Natural killer cell (primary cell): Measurements from ENCODE around the gene MYF5. TPM values are rescaled to one million over a fixed set of nuclear protein-coding genes. Genes with fewer than 3 reads are reported as not detected.

Source experiments
- ATAC-seq, 3 donors: fragments of 150-1000 bp in 2 of 3; fragments of 200-7000 bp in 1 of 3; cut with Tn5 transposase; 1 replicate in 1 of 3; 2 replicates in 2 of 3; pipeline ENCODE4 v1.10.0; 2021; ENCODE audit warnings: mild to moderate bottlenecking in 2 of 3, moderate library complexity in 2 of 3
- DNase-seq, 2 donors: peaks; one replicate each; pipeline versions ENCODE4 v3.0.0 to v3.0.0-alpha.2; 2013 to 2021; ENCODE audit warnings: mixed read lengths in 1 of 2
- H3K27ac ChIP-seq: one replicate; pipeline ENCODE4 v1.5.1; 2013; ENCODE audit warnings: mild to moderate bottlenecking, low read length
- H3K27me3 ChIP-seq: one replicate; pipeline ENCODE4 v1.6.1; 2013; ENCODE audit warnings: low read length; ENCODE audit not compliant: control insufficient read depth, insufficient read depth
- H3K36me3 ChIP-seq: one replicate; pipeline ENCODE4 v1.6.1; 2013; ENCODE audit warnings: low read length; ENCODE audit not compliant: control insufficient read depth, insufficient read depth
- H3K4me1 ChIP-seq: one replicate; pipeline ENCODE4 v1.6.1; 2013; ENCODE audit warnings: low read length; ENCODE audit not compliant: control insufficient read depth, insufficient read depth
- H3K4me3 ChIP-seq: one replicate; pipeline ENCODE4 v1.5.1; 2013; ENCODE audit warnings: low read length
- H3K9me3 ChIP-seq: one replicate; pipeline ENCODE4 v1.6.1; 2013; ENCODE audit warnings: low read length; ENCODE audit not compliant: control insufficient read depth, insufficient read depth
- H3K27ac Mint-ChIP-seq, 2 donors: one replicate each; pipeline ENCODE4 v1.8.0; 2022; ENCODE audit warnings: mild to moderate bottlenecking in 2 of 2, mixed read lengths in 2 of 2, moderate library complexity in 1 of 2
- H3K27me3 Mint-ChIP-seq, 2 donors: one replicate each; pipeline ENCODE4 v1.8.0; 2022; ENCODE audit warnings: low read depth in 2 of 2, mixed read lengths in 2 of 2
- H3K36me3 Mint-ChIP-seq: one replicate; pipeline ENCODE4 v1.8.0; 2022; ENCODE audit warnings: mixed read lengths
- H3K4me1 Mint-ChIP-seq, 2 donors: one replicate each; pipeline ENCODE4 v1.8.0; 2022; ENCODE audit warnings: mixed read lengths in 2 of 2
- H3K4me3 Mint-ChIP-seq: one replicate; pipeline ENCODE4 v1.8.0; 2022; ENCODE audit warnings: mild to moderate bottlenecking, moderate library complexity, mixed read lengths
- H3K9me3 Mint-ChIP-seq, 2 donors: one replicate each; pipeline ENCODE4 v1.8.0; 2022; ENCODE audit warnings: mixed read lengths in 2 of 2
- WGBS: methylation state at CpG from one replicate; pipeline ENCODE4 v1.1.7; 2013; ENCODE audit warnings: missing lambda C conversion rate; ENCODE audit not compliant: insufficient coverage; 5-methylcytosine and 5-hydroxymethylcytosine counted together
- intact Hi-C: fragments of 100-400 bp; cut with micrococcal nuclease; formaldehyde crosslinking; loops from one replicate; pipeline ENCODE4 v1.14.2; 2022
- total RNA-seq, 4 donors: library from RNA; stranded (reverse); fragments of 120-200 nt in 1 of 4; gene quantifications; one replicate each; pipeline versions ENCODE4 v1.2.3 to v1.2.4, GENCODE V29; 2013 to 2022
- TF ChIP-seq, protein P1 (sequence below): fragments of 200-600 bp; IDR thresholded peaks from one replicate; pipeline ENCODE4 v1.8.0; 2022; ENCODE audit warnings: antibody characterized with exemption

MYF5 gene
- total RNA-seq, 3 donors from 2014 or later (not counting 1 experiment from before 2014, with no cell fraction given): not detected

DNA sequence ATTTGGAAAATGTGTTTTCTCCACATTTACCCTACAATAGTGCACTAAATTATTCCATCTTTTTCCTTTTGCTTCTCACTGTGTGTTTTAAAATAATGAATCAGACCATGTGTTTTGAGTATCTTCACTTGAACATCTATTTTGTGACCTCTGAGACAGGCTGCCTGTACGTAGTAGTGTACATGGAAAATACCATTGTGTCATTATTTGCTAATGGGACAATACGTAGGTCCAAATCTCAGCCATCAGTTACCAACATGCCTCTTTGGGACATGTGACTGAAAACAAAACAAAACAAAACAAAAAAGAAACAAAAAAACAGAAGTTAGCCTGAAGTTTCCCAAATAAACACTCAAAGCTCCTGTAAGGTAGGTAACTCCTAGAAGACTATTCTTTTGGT lies 16.4 kb upstream of the MYF5 start:
- no peaks in the 10 kb centered on the region for H3K36me3 Mint-ChIP-seq
- no peaks in the 10 kb centered on the region for H3K9me3 ChIP-seq
- TF ChIP-seq, protein P1, sequence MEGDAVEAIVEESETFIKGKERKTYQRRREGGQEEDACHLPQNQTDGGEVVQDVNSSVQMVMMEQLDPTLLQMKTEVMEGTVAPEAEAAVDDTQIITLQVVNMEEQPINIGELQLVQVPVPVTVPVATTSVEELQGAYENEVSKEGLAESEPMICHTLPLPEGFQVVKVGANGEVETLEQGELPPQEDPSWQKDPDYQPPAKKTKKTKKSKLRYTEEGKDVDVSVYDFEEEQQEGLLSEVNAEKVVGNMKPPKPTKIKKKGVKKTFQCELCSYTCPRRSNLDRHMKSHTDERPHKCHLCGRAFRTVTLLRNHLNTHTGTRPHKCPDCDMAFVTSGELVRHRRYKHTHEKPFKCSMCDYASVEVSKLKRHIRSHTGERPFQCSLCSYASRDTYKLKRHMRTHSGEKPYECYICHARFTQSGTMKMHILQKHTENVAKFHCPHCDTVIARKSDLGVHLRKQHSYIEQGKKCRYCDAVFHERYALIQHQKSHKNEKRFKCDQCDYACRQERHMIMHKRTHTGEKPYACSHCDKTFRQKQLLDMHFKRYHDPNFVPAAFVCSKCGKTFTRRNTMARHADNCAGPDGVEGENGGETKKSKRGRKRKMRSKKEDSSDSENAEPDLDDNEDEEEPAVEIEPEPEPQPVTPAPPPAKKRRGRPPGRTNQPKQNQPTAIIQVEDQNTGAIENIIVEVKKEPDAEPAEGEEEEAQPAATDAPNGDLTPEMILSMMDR: no peak
- no peaks in the 10 kb centered on the region for H3K36me3 ChIP-seq
- ATAC-seq: no peak
- no peaks in the 10 kb centered on the region for H3K4me1 Mint-ChIP-seq
- intact Hi-C loops: no loop called here
- H3K27ac ChIP-seq: no peak overlapping the region
- no peaks in the 10 kb centered on the region for H3K4me1 ChIP-seq
- no peak overlapping the region for H3K27ac Mint-ChIP-seq
- 83% methylated on average over 2 of the region's 2 CpGs for WGBS
- H3K4me3 ChIP-seq: no peak overlapping the region
- no peak overlapping the region for H3K4me3 Mint-ChIP-seq
- DNase-seq: no peak
- H3K27me3 Mint-ChIP-seq: no peaks in the 10 kb centered on the region
- peaks cover 4 to 14% of the 10 kb centered on the region in 2 donors for H3K9me3 Mint-ChIP-seq
- no peaks in the 10 kb centered on the region for H3K27me3 ChIP-seq

DNA sequence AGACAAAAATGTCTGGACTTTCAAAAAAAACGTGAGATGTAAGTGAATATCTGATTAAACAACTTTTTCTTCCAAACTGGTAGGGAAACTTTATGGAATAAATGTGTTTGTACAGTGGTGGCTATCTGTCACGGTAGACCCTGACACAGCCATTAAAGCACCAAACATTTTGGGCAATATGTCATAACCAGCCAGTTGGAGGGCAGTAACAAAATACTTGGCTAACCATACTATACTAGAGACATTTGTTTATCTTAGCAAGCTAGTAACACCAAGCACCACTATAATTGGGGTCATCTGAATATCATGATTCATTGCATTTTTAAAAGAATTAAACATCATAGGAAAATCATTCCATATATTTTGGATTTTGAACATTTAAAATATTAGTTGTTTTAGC lies 15.3 kb upstream of the MYF5 start:
- intact Hi-C loops: no loop called here
- WGBS: 100% methylated on average over 1 of the region's 2 CpGs
- no peaks in the 10 kb centered on the region for H3K36me3 Mint-ChIP-seq
- H3K27ac ChIP-seq: no peak overlapping the region
- no peaks in the 10 kb centered on the region for H3K27me3 ChIP-seq
- H3K36me3 ChIP-seq: no peaks in the 10 kb centered on the region
- H3K27me3 Mint-ChIP-seq: no peaks in the 10 kb centered on the region
- H3K4me1 Mint-ChIP-seq: no peaks in the 10 kb centered on the region
- TF ChIP-seq, protein P1: no peak
- H3K9me3 ChIP-seq: no peaks in the 10 kb centered on the region
- H3K4me3 Mint-ChIP-seq: no peak overlapping the region
- peaks cover 4 to 14% of the 10 kb centered on the region in 2 donors for H3K9me3 Mint-ChIP-seq
- DNase-seq (no peak), ATAC-seq (no peak)
- H3K27ac Mint-ChIP-seq: no peak overlapping the region
- H3K4me3 ChIP-seq: no peak overlapping the region
- no peaks in the 10 kb centered on the region for H3K4me1 ChIP-seq

DNA sequence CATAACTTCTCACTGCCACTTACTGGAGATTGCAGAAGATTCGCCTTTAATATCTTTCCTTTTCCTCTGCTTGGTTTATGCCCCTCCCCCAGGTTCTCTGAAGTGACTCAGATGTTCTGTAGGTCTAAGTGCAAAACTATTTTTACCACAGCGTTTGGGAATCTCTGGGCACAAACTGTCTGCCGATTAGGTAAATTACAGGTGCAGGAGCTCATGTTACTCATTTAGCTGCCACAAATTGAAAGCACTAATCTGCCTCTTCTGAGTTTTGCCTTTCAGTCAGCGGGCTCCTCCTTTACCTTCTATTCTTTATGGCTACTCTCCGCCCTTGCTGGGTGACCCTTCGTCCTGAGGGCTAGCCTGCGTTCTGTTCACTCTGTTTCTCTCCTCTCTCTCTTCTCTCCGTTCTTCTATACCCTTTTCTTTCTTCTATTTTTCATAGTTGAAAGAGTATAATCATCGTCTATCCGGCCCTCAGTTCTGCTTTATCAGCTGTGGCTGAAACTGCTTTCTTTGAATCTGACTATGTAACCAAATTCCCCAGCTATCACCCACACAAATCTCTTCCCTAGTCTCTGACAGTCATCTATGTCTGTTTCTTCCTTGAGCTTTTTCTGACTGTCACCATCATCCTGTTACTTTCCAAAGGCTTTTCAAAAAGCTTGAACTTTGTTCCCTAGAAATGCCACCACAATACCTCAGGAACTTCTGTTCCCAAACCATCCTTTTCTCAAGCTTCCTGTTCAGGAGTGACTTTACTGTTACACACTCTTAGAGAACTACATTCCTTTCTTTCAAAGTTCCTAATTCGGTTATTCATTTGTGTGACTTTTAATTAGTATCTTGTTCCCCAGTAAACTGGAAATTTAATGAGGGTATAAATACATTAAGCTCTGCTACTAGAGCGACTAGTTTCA lies 13.6 kb upstream of the MYF5 start:
- peaks cover 9 to 12% of the 10 kb centered on the region in 2 donors for H3K27me3 Mint-ChIP-seq
- TF ChIP-seq, protein P1: no peak
- H3K36me3 Mint-ChIP-seq: peaks cover 9% of the 10 kb centered on the region
- WGBS: 65% methylated on average over 10 of the region's 12 CpGs
- no peak overlapping the region for H3K4me3 Mint-ChIP-seq
- ATAC-seq (no peak), DNase-seq (no peak)
- no peaks in the 10 kb centered on the region for H3K9me3 ChIP-seq
- intact Hi-C loops: no loop called here
- no peaks in the 10 kb centered on the region for H3K27me3 ChIP-seq
- no peaks in the 10 kb centered on the region for H3K4me1 ChIP-seq
- H3K27ac ChIP-seq: no peak overlapping the region
- H3K4me1 Mint-ChIP-seq: no peaks in the 10 kb centered on the region
- H3K9me3 Mint-ChIP-seq: peaks cover 4 to 9% of the 10 kb centered on the region in 2 donors
- no peak overlapping the region for H3K4me3 ChIP-seq
- no peak overlapping the region for H3K27ac Mint-ChIP-seq
- no peaks in the 10 kb centered on the region for H3K36me3 ChIP-seq
